ENCODE measurements around the gene PRF1.
A peak's percentile ranks its signal among the peaks of the same experiment; 100 is the strongest.

- TF ChIP-seq YY1 (IDR thresholded peaks at IDR 0.05), result no peak
- no peak for TF ChIP-seq REST (IDR thresholded peaks at IDR 0.05)
- peak; percentile 16 for TF ChIP-seq CTCF (IDR thresholded peaks at IDR 0.05; ENCODE audit: low read depth, low read length, missing input control)
- no peak for TF ChIP-seq MAX (IDR thresholded peaks at IDR 0.05)
- no peak for TF ChIP-seq GABPA (IDR thresholded peaks at IDR 0.05 in 1 of 2, conservative IDR thresholded peaks at IDR 0.05 in 1 of 2)
- no peak for TF ChIP-seq EGR1 (IDR thresholded peaks at IDR 0.05; ENCODE audit: low read depth in 2 of 2)
- no peak for TF ChIP-seq TAF1 (conservative IDR thresholded peaks at IDR 0.05)
- TF ChIP-seq RAD21 (IDR thresholded peaks at IDR 0.05), result peak; percentile 46 to 68
- no peak for TF ChIP-seq ZBTB33 (IDR thresholded peaks at IDR 0.05)
Measured at GRCh38 chr10:70619271-70620019, 16.9 kb upstream of the PRF1 start.
